Femur (tissue), 1 donor: ENCODE data around the gene HLA-DOB.

Source experiments
- DNase-seq: peaks from one replicate; pipeline ENCODE4 v3.0.0-alpha.2; 2017

The HLA-DOB gene

GRCh38 chr6:32843331-32843978, 26.7 kb upstream of the HLA-DOB start:
- no peak for DNase-seq

DNA sequence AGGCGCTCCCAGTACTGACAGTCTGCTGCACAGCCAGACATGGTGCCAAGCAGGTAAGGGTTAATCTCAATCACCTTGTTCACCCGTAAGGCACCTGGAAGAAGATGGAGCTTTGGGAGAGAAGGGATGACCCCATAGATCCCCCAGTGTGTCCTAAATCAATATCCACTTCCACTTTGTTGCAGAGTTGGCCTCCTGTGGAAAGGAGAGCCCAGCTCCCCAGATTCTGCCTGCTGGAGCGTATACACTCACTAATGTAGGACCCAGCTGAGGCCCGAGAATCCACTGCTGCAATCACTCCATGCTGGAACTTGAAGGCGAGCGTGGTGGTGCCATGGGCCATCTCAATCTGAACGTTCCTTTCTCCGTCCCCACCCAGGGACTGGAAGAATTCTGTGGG, 25.9 kb upstream of the HLA-DOB start:
- DNase-seq = no peak

GRCh38 chr6:32842021-32842650, 25.3 kb upstream of the HLA-DOB start:
- no peak for DNase-seq

GRCh38 chr6:32840604-32841246, 23.9 kb upstream of the HLA-DOB start:
- DNase-seq = no peak

GRCh38 chr6:32839356-32839755, 22.6 kb upstream of the HLA-DOB start:
- DNase-seq = no peak

GRCh38 chr6:32838114-32838958, 21.5 kb upstream of the HLA-DOB start, which contains the start of gene TAP2:
TAP2 (minus strand) TSS chr6:32838739; CDS start chr6:32838233, 506 bp downstream.
- peak; percentile 97 for DNase-seq

GRCh38 chr6:32837651-32838113, 20.9 kb upstream of the HLA-DOB start:
- DNase-seq = no peak

DNA sequence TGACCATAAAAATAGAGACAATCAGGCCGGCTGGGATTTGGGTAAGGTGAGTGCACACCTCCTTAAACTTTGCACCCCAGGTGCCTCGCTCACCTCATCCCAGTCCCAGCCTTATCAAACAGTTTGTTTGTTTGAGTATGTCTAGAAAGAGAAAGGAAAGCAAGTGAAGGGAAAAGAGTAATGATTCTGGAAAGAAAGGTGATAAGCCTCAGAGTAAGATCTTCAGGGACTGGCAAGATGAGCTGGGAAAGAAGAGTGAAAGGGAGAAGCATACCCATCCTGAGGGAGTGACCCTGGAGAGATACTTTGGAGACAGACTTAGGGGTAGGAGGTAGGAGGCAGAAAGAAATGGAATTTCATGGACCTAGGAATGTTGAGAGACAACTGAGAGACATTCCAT, 20.1 kb upstream of the HLA-DOB start:
- DNase-seq = no peak

DNA sequence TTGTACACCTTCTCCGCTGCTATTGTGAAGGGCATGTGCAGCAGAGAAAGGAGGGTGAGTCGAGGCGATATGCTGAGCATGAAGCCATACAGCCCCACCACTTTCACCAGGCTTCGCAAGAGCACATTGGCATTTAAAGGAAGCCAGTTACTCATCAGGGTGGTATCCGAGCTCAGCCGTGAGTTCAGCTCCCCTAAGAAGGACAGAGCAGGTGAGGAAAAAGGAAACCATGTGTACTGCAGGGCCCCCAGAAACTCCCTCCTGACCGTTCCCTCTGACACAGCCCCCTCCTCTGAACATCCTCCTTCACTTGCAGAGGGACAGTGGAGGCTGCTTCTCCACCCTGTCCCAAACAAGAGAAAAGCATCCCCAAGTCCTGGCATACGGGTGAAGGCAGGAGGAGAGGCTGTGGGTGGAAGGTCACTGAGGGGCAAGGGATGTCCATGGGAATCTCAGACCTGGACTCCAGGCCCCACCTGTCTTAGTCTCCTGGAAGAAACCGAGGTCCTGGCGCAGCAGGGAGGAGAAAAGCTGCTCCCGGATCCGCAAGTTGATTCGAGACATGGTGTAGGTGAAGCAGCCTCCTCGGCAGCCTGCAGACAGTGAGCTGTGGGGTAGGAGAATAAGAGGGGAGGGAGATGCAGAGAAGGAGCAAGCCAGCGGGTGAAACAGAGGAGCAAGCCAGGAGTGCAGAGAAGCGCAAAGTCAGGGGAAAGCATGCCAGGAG, 18.5 kb upstream of the HLA-DOB start:
- no peak for DNase-seq

DNA sequence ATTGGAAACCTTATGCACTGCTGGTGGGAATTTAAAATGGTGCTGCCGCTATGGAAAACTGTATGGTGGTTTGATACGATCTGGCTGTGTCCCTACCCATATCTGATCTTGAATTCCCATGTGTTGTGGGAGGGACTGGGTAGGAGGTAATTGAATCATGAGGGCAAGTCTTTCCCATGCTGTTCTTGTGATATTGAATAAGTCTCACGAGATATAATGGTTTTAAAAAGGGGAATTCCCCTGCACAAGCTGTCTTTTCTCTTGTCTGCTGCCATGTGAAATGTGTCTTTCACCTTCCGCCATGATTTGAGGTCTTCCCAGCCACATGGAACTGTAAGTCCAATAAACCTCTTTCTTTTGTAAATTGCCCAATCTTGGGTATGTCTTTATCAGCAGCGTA, 16.9 kb upstream of the HLA-DOB start:
- no peak for DNase-seq

- no peak for DNase-seq
Measured at GRCh38 chr6:32832535-32832934, 15.7 kb upstream of the HLA-DOB start.

- no peak for DNase-seq
Measured at GRCh38 chr6:32830936-32831335, 14.1 kb upstream of the HLA-DOB start.

DNA sequence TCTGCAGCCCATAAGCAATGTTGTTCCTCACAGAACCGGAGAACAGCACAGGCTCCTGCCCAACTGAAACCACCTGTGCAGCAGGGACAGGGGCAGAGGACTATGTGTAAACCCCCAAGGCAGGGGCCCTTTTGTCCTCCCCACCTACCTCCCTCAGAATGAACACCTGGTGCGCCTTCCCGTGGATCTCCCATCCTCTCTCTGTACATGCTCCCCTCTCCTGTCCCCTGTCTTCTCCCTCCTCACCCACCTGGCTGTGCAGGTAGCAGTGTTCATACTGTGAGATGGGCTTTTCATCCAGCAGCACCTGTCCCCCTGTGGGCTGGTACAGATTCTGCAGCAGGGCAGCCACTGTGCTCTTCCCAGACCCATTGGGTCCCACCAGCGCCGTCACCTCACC, 13.2 kb upstream of the HLA-DOB start:
- DNase-seq = no peak

GRCh38 chr6:32829495-32829894, 12.7 kb upstream of the HLA-DOB start:
- no peak for DNase-seq

DNA sequence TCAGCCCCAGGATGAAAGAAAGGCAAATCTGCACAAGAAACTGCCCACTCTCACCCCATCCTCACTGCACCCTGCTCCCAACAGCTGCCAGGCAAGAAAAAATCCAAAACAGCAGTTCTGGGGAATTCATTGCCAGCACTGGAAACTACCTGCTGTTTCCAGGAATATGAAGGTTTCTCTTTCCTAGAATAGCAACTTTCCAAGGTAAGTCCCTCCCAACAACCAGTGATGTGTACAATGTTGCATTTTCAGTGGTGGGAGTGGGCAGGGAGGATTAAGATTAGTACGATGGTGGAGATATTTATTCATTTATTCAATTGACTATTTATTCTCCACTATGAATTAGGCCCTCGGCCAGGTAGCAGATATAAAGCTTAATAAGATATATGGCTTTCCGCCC, 10.2 kb upstream of the HLA-DOB start:
- DNase-seq = no peak

- no peak for DNase-seq
Measured at GRCh38 chr6:32825966-32826365, 9.2 kb upstream of the HLA-DOB start.

- no peak for DNase-seq
Measured at GRCh38 chr6:32819729-32820128, 2.9 kb upstream of the HLA-DOB start.

- no peak for DNase-seq
Measured at GRCh38 chr6:32818867-32819266, 2.1 kb upstream of the HLA-DOB start.

DNA sequence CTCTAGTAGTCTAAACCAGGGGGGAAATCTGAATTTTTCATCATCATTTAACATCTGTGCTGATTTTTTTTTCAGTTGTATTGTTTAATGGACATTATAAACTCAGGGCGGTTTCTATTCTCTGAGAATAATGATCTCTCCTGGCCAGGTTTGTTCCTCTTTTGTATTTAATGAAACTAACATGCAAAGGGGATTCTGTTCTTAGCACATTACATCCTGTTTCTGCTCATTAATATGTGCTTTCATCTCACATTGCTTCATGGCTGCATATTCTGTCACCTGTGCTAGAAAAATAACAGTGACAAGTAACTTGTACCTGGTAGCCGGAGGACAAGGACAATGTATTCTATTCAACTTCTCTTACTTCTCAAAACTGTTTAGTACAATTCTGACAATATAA, 806 bp downstream of the HLA-DOB start:
- no peak for DNase-seq

DNA sequence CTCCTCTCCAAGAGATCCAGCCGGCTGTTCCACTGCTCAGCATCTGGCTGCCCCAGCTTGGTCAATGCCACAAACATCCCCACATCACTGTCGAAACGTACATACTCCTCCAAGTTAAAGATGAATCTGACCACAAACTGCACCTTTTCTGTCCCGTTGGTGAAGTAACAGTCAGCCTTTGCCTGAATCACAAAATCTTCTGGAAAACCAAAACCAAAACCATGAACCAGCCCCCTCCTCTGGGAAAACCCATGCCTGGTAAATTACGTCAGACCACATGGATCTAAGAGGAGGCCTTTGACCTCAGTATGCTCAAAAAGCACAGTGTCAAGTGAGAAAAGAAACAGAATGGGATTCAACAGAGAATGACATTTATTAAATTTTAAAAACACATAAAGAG, 1.7 kb downstream of the HLA-DOB start:
- DNase-seq = no peak

DNA sequence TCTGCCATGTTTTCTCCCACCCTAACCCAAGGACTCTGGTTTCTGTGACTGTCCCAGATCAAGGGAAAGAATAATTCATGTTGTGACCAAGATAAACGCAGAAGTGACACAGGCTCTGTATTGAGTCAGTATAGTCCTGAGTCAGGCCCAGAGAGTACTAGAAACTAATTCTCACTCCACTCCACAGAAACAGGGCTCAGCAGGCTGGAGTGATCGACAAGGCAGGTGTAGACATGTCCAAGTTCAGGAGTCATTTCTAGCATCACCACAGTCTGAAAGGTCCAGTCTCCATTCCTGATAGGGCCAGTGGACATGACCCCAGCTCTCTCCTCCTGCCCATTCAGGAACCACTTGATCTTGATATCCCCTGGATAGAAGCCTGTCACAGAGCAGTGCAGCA, 2.7 kb downstream of the HLA-DOB start:
- DNase-seq = no peak

DNA sequence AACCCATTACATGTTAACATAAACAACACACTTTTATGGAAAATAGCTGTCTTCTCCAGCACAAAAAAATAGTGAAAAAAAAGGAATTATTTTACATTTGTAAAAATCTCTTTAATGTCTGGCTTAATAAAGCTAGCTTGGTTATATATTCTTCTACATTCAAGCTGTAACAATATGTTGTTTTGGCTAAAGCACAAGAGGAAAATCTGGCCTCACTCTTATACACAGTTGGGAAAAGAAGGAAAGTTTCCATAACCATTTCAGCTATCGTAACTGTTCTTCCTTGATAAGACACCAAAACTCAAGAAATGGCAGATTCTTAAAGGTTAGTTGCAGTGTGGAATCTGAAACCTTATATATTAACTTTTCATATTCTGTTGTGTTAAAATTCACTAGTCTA, 7.6 kb downstream of the HLA-DOB start:
- no peak for DNase-seq
